GM12865 (cell line): Measurements from ENCODE around the gene SH2D5.
"Not testable (repeated sequence)": the region's sequence is repeated elsewhere in the genome, so short reads cannot be mapped to it uniquely, and the experiment has no call there.

Source experiments
- DNase-seq: peaks from one replicate; pipeline ENCODE4 v3.0.0; 2010; ENCODE audit warnings: low read depth
- H3K4me3 ChIP-seq: 2 replicates; pipeline ENCODE4 v1.5.1; 2011; ENCODE audit warnings: mild to moderate bottlenecking, low read depth, low read length, control low read depth
- TF ChIP-seq, protein P1 (sequence below): IDR thresholded peaks from 2 replicates; pipeline ENCODE4 v1.5.1; 2011; ENCODE audit warnings: low read length, control low read depth, low read depth, inconsistent platforms; ENCODE audit not compliant: insufficient read depth; ENCODE audit errors: missing control alignments

SH2D5 gene

DNA sequence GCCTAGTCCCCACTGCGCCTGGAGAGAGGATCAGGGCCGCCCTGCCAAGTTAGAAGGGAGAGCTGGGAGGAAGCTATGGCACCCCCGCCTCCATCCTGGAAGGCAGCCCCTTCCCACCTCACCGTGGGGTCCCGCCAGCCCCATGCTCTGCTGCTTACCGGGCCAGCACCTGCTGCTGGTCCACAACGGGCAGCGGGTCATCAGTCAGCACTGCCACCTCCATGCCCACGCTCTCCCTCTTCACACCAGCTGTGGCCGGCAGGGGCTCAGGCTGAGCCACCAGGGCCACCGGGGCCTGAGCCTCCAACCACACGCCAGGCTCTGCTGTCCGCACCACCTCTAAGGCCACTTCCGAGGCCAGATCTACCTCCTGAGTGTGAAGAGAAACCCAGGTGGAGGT is 47.9 kb downstream of the SH2D5 start:
- DNase-seq, result no peak
- no peak overlapping the region for H3K4me3 ChIP-seq
- TF ChIP-seq, protein P1, sequence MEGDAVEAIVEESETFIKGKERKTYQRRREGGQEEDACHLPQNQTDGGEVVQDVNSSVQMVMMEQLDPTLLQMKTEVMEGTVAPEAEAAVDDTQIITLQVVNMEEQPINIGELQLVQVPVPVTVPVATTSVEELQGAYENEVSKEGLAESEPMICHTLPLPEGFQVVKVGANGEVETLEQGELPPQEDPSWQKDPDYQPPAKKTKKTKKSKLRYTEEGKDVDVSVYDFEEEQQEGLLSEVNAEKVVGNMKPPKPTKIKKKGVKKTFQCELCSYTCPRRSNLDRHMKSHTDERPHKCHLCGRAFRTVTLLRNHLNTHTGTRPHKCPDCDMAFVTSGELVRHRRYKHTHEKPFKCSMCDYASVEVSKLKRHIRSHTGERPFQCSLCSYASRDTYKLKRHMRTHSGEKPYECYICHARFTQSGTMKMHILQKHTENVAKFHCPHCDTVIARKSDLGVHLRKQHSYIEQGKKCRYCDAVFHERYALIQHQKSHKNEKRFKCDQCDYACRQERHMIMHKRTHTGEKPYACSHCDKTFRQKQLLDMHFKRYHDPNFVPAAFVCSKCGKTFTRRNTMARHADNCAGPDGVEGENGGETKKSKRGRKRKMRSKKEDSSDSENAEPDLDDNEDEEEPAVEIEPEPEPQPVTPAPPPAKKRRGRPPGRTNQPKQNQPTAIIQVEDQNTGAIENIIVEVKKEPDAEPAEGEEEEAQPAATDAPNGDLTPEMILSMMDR, result no peak

DNA sequence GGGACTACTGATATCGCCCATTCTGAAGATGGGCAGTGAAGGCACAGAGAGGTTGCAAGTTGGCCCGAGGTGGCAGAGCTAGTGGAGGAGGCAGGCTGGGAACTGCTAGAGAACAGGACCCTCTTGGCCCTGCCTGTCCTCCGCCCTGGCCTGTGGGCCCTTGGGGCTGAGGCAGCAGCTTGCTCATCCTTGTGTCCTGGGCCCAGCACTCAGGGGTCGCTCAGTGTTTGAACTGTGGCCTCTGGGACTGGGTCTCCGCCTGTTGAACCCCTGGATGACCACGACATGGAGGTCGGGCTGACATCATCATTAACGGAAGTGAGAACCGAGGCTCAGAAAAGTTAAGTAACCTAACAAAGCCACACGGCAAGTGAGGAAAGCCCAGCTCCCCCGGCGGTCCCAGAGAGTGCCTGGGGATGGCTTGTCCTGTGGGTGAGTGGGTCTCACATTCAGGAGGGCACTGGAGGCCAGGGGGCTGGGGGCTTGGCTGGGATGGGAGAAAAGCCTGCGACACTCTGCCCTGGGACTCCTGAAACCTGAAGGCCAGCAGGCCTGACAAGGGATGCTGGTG is 48.4 kb downstream of the SH2D5 start:
- TF ChIP-seq, protein P1, result no peak
- H3K4me3 ChIP-seq, result no peak overlapping the region
- DNase-seq, result no peak

DNA sequence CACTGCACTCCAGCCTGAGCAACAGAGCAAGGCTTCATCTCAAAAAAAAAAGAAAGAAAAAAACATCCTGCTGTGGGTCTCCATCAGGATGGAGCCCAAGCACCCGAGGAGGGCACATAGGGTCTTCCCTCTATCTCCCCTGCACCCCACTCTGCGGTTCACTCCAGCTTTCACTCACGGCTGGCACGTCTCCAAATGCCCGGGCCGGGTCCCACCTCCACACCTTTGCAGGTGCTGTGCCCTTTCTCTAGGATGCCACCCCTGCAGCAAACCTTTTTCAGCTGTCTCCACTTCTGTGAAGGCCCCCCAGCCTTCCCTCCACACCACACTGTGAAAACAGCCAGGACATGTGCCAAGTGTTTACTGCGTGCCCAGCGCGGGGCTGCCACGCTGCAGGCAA is 48.9 kb downstream of the SH2D5 start:
- TF ChIP-seq, protein P1, result no peak
- no peak for DNase-seq
- no peak overlapping the region for H3K4me3 ChIP-seq

DNA sequence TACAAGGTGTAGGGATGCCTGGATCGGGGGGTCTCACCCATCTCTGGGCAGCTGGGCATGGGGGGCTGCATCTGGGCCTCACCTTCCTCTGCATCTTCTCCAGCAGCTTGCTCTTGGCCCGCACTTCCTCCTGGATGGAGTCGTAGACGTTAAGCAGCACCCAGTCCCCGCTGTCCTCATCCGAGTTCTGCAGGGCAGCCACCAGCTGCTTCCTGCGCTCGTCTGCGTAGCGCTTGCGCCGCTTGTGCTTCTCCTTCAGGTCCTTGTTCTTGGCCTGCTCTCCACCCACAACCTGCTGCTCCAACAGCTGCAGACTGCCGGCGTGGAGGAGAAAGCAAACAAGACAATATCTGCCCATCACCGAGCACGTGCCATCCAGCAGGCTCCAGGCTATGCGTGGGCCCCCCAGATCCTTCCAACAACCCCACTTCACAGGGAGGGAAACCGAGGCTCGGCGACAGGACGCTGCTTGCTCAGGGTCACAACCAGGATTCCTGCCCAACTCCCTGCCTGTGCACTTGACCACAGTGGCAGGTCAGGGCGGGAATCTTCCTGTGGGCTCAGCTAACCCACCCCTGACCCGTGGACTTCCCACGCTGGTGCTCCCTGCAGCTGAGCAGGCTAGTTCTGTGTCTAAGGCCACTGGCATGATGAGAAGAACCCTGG is 49.8 kb downstream of the SH2D5 start:
- DNase-seq, result no peak

DNA sequence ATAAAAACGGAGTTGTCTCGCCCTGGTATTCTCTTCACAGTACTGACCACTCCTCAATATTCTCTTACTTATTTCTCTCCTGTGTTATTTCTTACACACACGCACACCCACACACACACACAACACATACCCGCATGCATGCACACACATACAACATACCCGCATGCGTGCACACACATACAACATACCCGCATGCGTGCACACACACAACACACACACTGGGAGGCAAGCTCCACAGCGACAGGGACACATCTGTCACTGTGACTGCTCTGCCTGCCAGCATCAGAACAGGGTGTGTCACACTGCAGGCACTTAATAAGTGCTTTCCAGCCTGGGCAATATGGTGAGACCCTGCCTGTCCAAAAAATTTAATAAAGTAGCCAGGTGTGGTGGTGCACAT is 50.5 kb downstream of the SH2D5 start:
- H3K4me3 ChIP-seq, result no peak overlapping the region
- TF ChIP-seq, protein P1, result no peak
- no peak for DNase-seq

More for the DNA sequence above, 49.8 kb downstream of the SH2D5 start:
- TF ChIP-seq, protein P1, result no peak
- H3K4me3 ChIP-seq, result no peak overlapping the region

DNA sequence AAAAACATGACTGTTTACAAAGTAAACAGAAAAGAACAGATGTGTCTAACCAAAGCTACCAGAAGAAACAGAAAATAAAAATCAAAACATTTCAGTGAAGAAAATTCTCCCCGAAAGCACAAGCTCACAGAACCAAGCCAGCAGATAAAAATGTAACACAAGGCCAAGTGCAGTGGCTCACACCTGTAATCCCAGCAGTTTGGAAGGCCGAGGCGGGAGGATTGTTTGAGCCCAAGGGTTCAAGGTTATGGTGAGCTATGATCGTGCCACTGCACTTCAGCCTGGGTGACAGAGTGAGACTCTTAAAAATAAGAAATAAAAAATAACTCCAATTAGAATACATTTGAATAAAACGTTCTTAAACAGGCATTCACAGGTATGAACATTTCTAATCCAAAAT is 52.2 kb downstream of the SH2D5 start:
- TF ChIP-seq, protein P1, result no peak
- no peak overlapping the region for H3K4me3 ChIP-seq

DNA sequence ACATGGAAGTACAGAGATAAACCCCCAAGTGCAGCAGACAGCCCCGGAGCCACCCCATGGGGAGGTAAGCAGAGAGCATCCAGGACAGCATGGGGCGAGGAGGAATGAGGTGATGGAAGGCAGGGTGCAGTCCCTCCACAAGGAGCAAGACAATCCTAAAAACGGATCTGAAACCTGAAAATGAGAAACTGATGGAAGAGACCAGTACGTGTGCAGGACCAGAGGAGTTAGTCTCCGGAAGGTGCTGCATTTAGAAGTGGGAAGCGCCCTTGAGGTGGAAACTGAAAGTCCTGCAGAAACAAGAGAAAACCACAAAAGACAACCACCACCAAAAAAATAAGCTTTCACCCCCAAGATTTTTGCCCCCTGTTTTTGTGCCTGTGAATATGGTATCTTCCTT is 53.9 kb downstream of the SH2D5 start:
- no peak overlapping the region for H3K4me3 ChIP-seq
- TF ChIP-seq, protein P1, result no peak
- DNase-seq, result peak; percentile 84

More for the DNA sequence above, 52.2 kb downstream of the SH2D5 start:
- no peak for DNase-seq

DNA sequence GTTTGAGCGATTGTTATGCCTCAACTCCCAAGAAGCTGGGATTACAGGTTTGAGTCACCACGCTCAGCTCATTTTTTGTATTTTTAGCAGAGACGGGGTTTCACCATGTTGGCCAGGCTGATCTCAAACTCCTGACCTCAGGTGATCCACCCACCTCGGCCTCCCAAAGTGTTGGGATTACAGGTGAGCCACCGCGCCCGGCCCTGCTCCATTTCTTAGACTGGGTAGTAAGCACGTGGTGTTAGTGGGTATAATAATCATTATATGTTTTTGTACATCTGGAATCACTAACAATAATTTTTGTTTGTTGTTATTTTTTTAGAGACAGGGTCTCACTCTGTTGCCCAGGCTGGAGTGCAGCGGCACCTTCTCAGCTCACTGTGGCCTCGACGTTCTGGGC is 58.9 kb downstream of the SH2D5 start:
- H3K4me3 ChIP-seq, result not testable (repeated sequence)
- DNase-seq, result peak; percentile 58
